Measurements from ENCODE around the gene PPP2R2C.

The PPP2R2C gene

GRCh38 chr4:6381571-6382123, 90.8 kb downstream of the PPP2R2C start:
- Histone ChIP-seq H3K9ac (ENCODE audit: low read depth, low read length, poor library complexity, severe bottlenecking) (no peak overlapping the region), H2AFZ (ENCODE audit: low read length) (no peak overlapping the region), H3K9me3 (ENCODE audit: insufficient read depth, low read depth, low read length) (no peaks in the 10 kb centered on the region), H3K79me2 (ENCODE audit: insufficient read depth, low read length) (no peaks in the 10 kb centered on the region), H3K9me2 (replicated peaks; ENCODE audit: low read depth, low read length) (no peaks in the 10 kb centered on the region), H3K4me1 (ENCODE audit: insufficient read depth, low read length, poor library complexity, severe bottlenecking) (no peaks in the 10 kb centered on the region), H3K4me2 (ENCODE audit: low read depth, low read length, poor library complexity, severe bottlenecking) (no peak overlapping the region), H3K4me3 (ENCODE audit: low read length, poor library complexity, severe bottlenecking) (no peak overlapping the region), H3F3A (ENCODE audit: low read depth) (no peaks in the 10 kb centered on the region), H3K27me3 (ENCODE audit: insufficient read depth, low read length, poor library complexity, severe bottlenecking) (no peaks in the 10 kb centered on the region), H4K20me1 (ENCODE audit: insufficient read depth, low read length, poor library complexity, severe bottlenecking) (no peaks in the 10 kb centered on the region), H3K36me3 (ENCODE audit: insufficient read depth, low read length) (no peaks in the 10 kb centered on the region)
- TF ChIP-seq CTCF (conservative IDR thresholded peaks at IDR 0.05; ENCODE audit: low read length) (no peak), EZH2phosphoT487 (IDR thresholded peaks at IDR 0.05; ENCODE audit: borderline replicate concordance) (no peak)

- Histone ChIP-seq H3K4me1 (ENCODE audit: insufficient read depth, low read length, poor library complexity, severe bottlenecking) (no peaks in the 10 kb centered on the region), H3K9me3 (ENCODE audit: insufficient read depth, low read depth, low read length) (no peaks in the 10 kb centered on the region), H3K9me2 (replicated peaks; ENCODE audit: low read depth, low read length) (no peaks in the 10 kb centered on the region), H3F3A (ENCODE audit: low read depth) (no peaks in the 10 kb centered on the region), H3K36me3 (ENCODE audit: insufficient read depth, low read length) (no peaks in the 10 kb centered on the region), H3K4me2 (ENCODE audit: low read depth, low read length, poor library complexity, severe bottlenecking) (no peak overlapping the region), H2AFZ (ENCODE audit: low read length) (no peak overlapping the region), H4K20me1 (ENCODE audit: insufficient read depth, low read length, poor library complexity, severe bottlenecking) (no peaks in the 10 kb centered on the region), H3K79me2 (ENCODE audit: insufficient read depth, low read length) (no peaks in the 10 kb centered on the region), H3K27me3 (ENCODE audit: insufficient read depth, low read length, poor library complexity, severe bottlenecking) (no peaks in the 10 kb centered on the region), H3K9ac (ENCODE audit: low read depth, low read length, poor library complexity, severe bottlenecking) (no peak overlapping the region), H3K4me3 (ENCODE audit: low read length, poor library complexity, severe bottlenecking) (no peak overlapping the region)
- TF ChIP-seq EZH2phosphoT487 (IDR thresholded peaks at IDR 0.05; ENCODE audit: borderline replicate concordance) (no peak), CTCF (conservative IDR thresholded peaks at IDR 0.05; ENCODE audit: low read length) (no peak)
Measured at GRCh38 chr4:6380746-6381410, 91.5 kb downstream of the PPP2R2C start.

- no peak for TF ChIP-seq CTCF (conservative IDR thresholded peaks at IDR 0.05; ENCODE audit: low read length)
- no peak for TF ChIP-seq EZH2phosphoT487 (IDR thresholded peaks at IDR 0.05; ENCODE audit: borderline replicate concordance)
- no peak overlapping the region for H3K4me2 ChIP-seq (ENCODE audit: low read depth, low read length, poor library complexity, severe bottlenecking)
- no peaks in the 10 kb centered on the region for H3K27me3 ChIP-seq (ENCODE audit: insufficient read depth, low read length, poor library complexity, severe bottlenecking)
Measured at GRCh38 chr4:6379767-6380745, 92.4 kb downstream of the PPP2R2C start.

More at GRCh38 chr4:6379767-6380745, 92.4 kb downstream of the PPP2R2C start:
- H3K9me2 ChIP-seq (replicated peaks; ENCODE audit: low read depth, low read length) = no peaks in the 10 kb centered on the region
- H3K36me3 ChIP-seq (ENCODE audit: insufficient read depth, low read length) = no peaks in the 10 kb centered on the region
- H3K9ac ChIP-seq (ENCODE audit: low read depth, low read length, poor library complexity, severe bottlenecking) = no peak overlapping the region
- no peaks in the 10 kb centered on the region for H3K9me3 ChIP-seq (ENCODE audit: insufficient read depth, low read depth, low read length)
- H3K4me3 ChIP-seq (ENCODE audit: low read length, poor library complexity, severe bottlenecking) = no peak overlapping the region
- H3K79me2 ChIP-seq (ENCODE audit: insufficient read depth, low read length) = no peaks in the 10 kb centered on the region
- no peaks in the 10 kb centered on the region for H4K20me1 ChIP-seq (ENCODE audit: insufficient read depth, low read length, poor library complexity, severe bottlenecking)
- no peaks in the 10 kb centered on the region for H3F3A ChIP-seq (ENCODE audit: low read depth)
- no peak overlapping the region for H2AFZ ChIP-seq (ENCODE audit: low read length)
- H3K4me1 ChIP-seq (ENCODE audit: insufficient read depth, low read length, poor library complexity, severe bottlenecking) = no peaks in the 10 kb centered on the region
